A549 (cell line): ENCODE data around the gene ZNF805.
A peak's percentile ranks its signal among the peaks of the same experiment; 100 is the strongest.

Source experiments
- BHLHE40 ChIP-seq: IDR thresholded peaks from 2 replicates; pipeline ENCODE4 v1.6.1; 2012; ENCODE audit warnings: low read depth, low read length, inconsistent platforms
- EP300 ChIP-seq, 2 experiments: fragments of >200 bp; sonication (Bioruptor Twin); formaldehyde crosslinking; IDR thresholded peaks; 2 replicates in 1 of 2; 3 replicates in 1 of 2; pipeline ENCODE4 v1.6.1; 2016 to 2017
- FOSL2 ChIP-seq, 2 experiments: fragments of 450-650 bp in 1 of 2; fragments of >200 bp in 1 of 2; sonication (Bioruptor Twin) in 1 of 2; formaldehyde crosslinking; IDR thresholded peaks; 2 replicates each; pipeline versions ENCODE4 v1.5.0 to v1.6.1; 2016 to 2020; ENCODE audit warnings: mild to moderate bottlenecking in 1 of 2, moderate library complexity in 1 of 2
- KDM5A ChIP-seq: fragments of 200-600 bp; sonication (generic); IDR thresholded peaks from 2 replicates; pipeline ENCODE4 v1.6.1; 2016; ENCODE audit warnings: antibody characterized with exemption, mild to moderate bottlenecking
- MAFK ChIP-seq: fragments of 450-650 bp; IDR thresholded peaks from 2 replicates; pipeline ENCODE4 v1.6.1; 2014; ENCODE audit not compliant: partially characterized antibody
- NPAS2 ChIP-seq: fragments of 250-450 bp; sonication (Bioruptor Pico); IDR thresholded peaks from 2 replicates; pipeline ENCODE4 v1.8.0; 2022; ENCODE audit warnings: mild to moderate bottlenecking, moderate library complexity, borderline replicate concordance
- NR3C1 ChIP-seq: fragments of >200 bp; sonication (Bioruptor Twin); formaldehyde crosslinking; IDR thresholded peaks from 3 replicates; pipeline ENCODE4 v1.6.1; 2017
- PBX3 ChIP-seq: IDR thresholded peaks from 2 replicates; pipeline ENCODE4 v1.6.1; 2012
- POLR2A ChIP-seq: IDR thresholded peaks from 2 replicates; pipeline ENCODE4 v1.6.1; 2012; ENCODE audit warnings: mild to moderate bottlenecking, low read length
- POLR2AphosphoS2 ChIP-seq: conservative IDR thresholded peaks from 2 replicates; pipeline ENCODE4 v1.6.1; 2012; ENCODE audit warnings: low read length, improper control_type of control experiment, inconsistent platforms
- RFX5 ChIP-seq: fragments of 450-650 bp; IDR thresholded peaks from 2 replicates; pipeline ENCODE4 v1.7.1; 2014; ENCODE audit warnings: antibody characterized with exemption, mild to moderate bottlenecking, moderate library complexity
- ZFP36 ChIP-seq: fragments of 450-650 bp; IDR thresholded peaks from 2 replicates; pipeline ENCODE4 v1.6.1; 2014; ENCODE audit warnings: borderline replicate concordance; ENCODE audit not compliant: partially characterized antibody
- TF ChIP-seq, protein P1 (sequence below): fragments of >200 bp; sonication (Bioruptor Twin); formaldehyde crosslinking; IDR thresholded peaks from 3 replicates; pipeline ENCODE4 v1.5.1; 2016

DNA sequence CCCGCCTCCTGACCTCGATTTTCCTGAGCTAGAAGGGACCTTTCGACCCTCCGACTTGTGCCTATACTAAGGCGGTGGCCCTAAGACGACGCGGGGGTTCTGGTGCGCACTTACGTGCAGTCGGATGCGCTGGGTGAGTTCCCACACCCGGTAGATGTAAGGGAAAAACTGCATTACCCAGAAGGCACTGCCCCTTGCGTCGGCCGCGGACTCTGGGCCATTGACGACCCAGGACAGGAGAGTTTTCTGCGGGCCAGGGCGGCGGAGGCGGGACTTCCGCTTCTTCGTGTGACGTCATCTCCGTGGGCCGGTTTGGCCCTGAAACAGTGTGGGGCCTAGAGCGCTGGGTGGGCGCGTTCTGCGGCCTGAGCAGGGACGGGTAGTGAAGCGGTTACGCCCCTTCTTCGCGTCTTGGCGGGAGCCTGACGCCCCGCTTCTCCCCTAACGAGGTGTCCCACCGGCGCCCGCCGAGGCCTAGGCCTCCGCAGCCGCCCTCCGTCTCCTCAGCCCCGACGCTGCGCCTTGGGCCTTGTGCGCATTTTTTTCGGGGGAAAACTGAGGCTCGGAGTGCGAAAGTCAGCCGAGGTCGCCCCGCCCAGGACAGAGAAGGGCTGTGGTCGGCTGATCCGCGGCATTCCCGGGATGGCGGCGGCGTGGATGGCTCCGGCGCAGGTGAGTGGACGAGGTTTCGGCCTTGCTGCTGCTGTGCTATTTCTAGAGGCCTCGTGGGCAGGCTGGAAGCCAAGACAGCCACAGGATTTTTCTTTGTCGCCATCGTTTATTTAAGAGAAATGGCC lies 39.9 kb downstream of the ZNF805 start, which contains the start of gene ZNF460:
- peak; percentile 69 for TF ChIP-seq KDM5A
- TF ChIP-seq, protein P1, sequence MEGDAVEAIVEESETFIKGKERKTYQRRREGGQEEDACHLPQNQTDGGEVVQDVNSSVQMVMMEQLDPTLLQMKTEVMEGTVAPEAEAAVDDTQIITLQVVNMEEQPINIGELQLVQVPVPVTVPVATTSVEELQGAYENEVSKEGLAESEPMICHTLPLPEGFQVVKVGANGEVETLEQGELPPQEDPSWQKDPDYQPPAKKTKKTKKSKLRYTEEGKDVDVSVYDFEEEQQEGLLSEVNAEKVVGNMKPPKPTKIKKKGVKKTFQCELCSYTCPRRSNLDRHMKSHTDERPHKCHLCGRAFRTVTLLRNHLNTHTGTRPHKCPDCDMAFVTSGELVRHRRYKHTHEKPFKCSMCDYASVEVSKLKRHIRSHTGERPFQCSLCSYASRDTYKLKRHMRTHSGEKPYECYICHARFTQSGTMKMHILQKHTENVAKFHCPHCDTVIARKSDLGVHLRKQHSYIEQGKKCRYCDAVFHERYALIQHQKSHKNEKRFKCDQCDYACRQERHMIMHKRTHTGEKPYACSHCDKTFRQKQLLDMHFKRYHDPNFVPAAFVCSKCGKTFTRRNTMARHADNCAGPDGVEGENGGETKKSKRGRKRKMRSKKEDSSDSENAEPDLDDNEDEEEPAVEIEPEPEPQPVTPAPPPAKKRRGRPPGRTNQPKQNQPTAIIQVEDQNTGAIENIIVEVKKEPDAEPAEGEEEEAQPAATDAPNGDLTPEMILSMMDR, result no peak; the same call in 2 of the 3 replicates
- TF ChIP-seq EP300 (IDR thresholded peaks at IDR 0.05), result no peak
- TF ChIP-seq FOSL2 (IDR thresholded peaks at IDR 0.05), result no peak
- TF ChIP-seq FOSL2 (CRISPR knock-in tag; IDR thresholded peaks at IDR 0.05), result peak; percentile 78
- no peak for TF ChIP-seq MAFK
- TF ChIP-seq PBX3, result no peak
- TF ChIP-seq POLR2A, result peak; percentile 62
- TF ChIP-seq POLR2AphosphoS2, result no peak
- TF ChIP-seq ZFP36, result no peak
- TF ChIP-seq RFX5, result 0 out of 2 replicates have a peak, but pooled peaks have one; percentile 20
- TF ChIP-seq BHLHE40, result no peak
- no peak for TF ChIP-seq NR3C1
- TF ChIP-seq NPAS2 (CRISPR knock-in tag), result no peak
